HFFc6 (cell line): ENCODE data around the gene FOSL1. TPM values are rescaled to one million over a fixed set of nuclear protein-coding genes. Genes with fewer than 3 reads are reported as not detected.

Experiments
- DNase-seq: peaks from one replicate; pipeline ENCODE4 v3.0.0-alpha.2; 2018
- H3K27ac Mint-ChIP-seq: 2 replicates; pipeline ENCODE4 v1.8.0; 2020; ENCODE audit warnings: mild to moderate bottlenecking, mixed read lengths
- H3K27me3 Mint-ChIP-seq: 2 replicates; pipeline ENCODE4 v1.8.0; 2021; ENCODE audit warnings: mild to moderate bottlenecking, moderate library complexity, mixed read lengths; ENCODE audit not compliant: insufficient read depth
- H3K36me3 Mint-ChIP-seq: 2 replicates; pipeline ENCODE4 v1.8.0; 2021; ENCODE audit warnings: low read depth, mixed read lengths
- H3K4me1 Mint-ChIP-seq: 2 replicates; pipeline ENCODE4 v1.8.0; 2020; ENCODE audit warnings: low read depth, mixed read lengths
- H3K4me3 Mint-ChIP-seq: 2 replicates; pipeline ENCODE4 v1.8.0; 2020; ENCODE audit warnings: mild to moderate bottlenecking, moderate library complexity, mixed read lengths
- H3K9me3 Mint-ChIP-seq: 2 replicates; pipeline ENCODE4 v1.8.0; 2020; ENCODE audit warnings: mild to moderate bottlenecking, mixed read lengths
- CTCF ChIP-seq: fragments of 200-600 bp; sonication (generic); IDR thresholded peaks from 2 replicates; pipeline ENCODE4 v1.5.0; 2021; ENCODE audit warnings: antibody characterized with exemption, mild to moderate bottlenecking
- total RNA-seq, 6 experiments: library from RNA; stranded (reverse); fragmentation: NEBNext Ultra II Directional; extraction: Animal tissue kit (Norgen Biotek cat#: 25700); gene quantifications; 2 replicates in 1 of 6; 3 replicates in 5 of 6; pipeline ENCODE4 v1.2.3, GENCODE V29; 2021

The FOSL1 gene
- total RNA-seq, 6 experiments from 2014 or later: 134 to 275 (median 234) TPM

- no peak for TF ChIP-seq CTCF
- Mint-ChIP-seq H3K27ac (peak overlapping the region; percentile 86), H3K36me3 (peaks cover 49% of the 10 kb centered on the region), H3K4me3 (peak overlapping the region; percentile 98), H3K27me3 (peaks cover 24% of the 10 kb centered on the region), H3K4me1 (peaks cover 54% of the 10 kb centered on the region), H3K9me3 (peaks cover 4% of the 10 kb centered on the region; the same call in 1 of the 2 replicates)
- no peak for DNase-seq
Measured at GRCh38 chr11:65855927-65856363, 44.2 kb downstream of the FOSL1 start.

DNA sequence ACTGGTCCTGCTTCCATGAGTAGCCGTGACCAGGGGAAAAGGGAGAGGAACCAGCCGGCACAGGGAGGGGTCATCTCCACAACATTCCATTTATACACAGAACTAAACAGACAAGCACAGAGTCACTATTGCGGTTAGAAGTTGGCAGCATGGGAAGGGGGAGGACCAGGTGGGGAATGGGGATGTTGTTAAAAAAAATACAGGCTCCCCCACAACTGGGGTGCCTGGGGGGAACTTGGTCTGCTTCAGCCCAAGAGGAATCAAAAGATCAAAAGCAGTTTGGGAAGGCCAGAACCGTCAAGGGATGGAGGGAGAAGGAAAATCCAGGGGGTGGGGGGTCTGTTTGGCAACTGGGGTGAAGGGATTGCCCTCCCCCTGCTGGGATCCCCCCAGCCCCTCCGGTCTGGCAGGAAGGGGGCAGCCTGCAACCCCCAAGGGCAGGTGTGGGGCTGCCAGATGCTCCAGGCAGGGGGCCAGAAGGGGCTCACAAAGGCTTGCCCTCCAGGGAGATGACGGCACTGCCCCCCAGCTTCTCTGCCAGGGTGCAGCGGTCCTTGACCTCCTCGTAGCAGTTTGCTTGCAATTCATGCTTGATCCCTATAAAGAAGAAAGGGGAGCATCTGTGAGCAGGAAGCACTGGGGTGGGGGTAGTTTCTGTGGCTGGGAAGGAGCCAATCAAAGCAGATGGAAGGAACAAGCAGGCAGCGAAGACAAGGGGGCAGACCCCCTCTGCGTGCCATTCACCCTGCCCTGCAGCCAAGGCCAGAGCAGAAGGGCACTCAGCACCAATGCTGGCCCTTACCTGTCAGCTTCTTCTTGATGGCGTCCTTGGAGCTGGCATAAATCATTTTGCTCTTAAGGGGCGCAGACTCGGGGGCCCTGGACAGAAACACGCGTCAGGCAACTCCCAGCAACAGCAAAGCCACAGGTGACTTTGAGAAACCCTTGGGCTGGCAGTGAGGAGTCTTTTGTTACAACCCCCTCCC is 45.0 kb downstream of the FOSL1 start:
- peaks cover 24% of the 10 kb centered on the region for H3K27me3 Mint-ChIP-seq
- H3K4me3 Mint-ChIP-seq: peak overlapping the region; percentile 98
- H3K9me3 Mint-ChIP-seq: peaks cover 4% of the 10 kb centered on the region; the same call in 1 of the 2 replicates
- H3K4me1 Mint-ChIP-seq: peaks cover 52% of the 10 kb centered on the region
- TF ChIP-seq CTCF: no peak
- H3K36me3 Mint-ChIP-seq: peaks cover 49% of the 10 kb centered on the region
- no peak for DNase-seq
- H3K27ac Mint-ChIP-seq: peak overlapping the region; percentile 86

DNA sequence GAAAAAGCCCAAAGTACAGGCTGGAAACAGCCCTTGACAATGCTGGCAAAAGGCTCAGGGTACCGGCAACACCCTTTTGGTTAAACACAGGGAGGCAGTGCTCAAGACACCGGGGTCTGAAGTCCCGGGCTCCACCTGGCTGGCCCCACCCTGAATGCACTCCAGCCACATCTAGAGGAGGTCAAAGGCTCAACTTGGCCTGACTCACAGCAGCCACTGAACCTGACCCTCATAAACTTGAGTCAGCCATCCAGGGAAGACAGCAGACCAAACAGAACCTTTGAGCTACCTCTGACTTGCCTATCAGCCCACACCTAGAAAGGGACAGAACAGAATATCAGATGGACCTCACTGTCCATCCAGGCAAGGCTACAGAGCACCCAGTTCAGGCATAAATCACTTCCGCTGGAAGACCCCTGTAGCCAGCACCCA is 46.0 kb downstream of the FOSL1 start:
- Mint-ChIP-seq H3K27ac (peak overlapping the region; percentile 70), H3K36me3 (peaks cover 49% of the 10 kb centered on the region), H3K27me3 (peaks cover 23% of the 10 kb centered on the region), H3K4me1 (peaks cover 45% of the 10 kb centered on the region), H3K9me3 (peaks cover 4% of the 10 kb centered on the region; the same call in 1 of the 2 replicates), H3K4me3 (peak overlapping the region; percentile 72)
- no peak for DNase-seq
- no peak for TF ChIP-seq CTCF

DNA sequence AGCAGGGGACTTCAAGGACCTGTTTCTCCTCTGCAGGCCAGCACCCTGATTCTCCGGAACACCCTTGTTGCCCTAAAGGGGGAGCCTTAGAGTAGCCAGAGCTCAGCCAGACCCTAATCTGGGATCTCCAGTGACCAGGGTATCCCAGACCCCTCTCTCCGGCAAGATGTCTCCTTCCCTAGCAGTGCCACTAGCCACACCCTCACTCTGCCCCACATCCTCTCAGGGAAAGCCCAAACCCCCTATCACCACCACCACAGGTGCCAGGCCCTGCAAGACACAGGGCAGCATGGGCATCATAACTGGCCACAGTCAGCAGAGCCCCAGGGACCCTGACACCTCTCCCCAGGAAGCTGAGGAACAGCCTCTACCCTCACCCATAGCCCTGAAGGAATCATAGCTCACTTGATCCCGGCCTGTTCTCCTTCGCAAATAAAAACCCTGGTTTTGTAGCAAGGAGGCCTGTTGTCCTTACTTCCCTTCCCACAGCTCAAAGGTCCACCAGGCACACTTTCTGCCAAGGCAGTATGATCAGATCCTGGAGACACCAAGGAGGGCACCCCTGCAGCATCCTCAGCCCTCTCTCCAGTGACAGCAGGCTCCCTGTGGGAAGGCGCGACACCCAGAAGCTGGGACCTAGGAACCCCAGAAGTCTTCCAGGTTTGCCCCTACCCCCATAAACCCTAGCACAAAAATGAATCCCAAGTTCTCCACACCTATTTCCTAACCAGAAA is 46.8 kb downstream of the FOSL1 start:
- peaks cover 4% of the 10 kb centered on the region; the same call in 1 of the 2 replicates for H3K9me3 Mint-ChIP-seq
- peak; percentile 26; the same call in 1 of the 2 replicates for TF ChIP-seq CTCF
- H3K27me3 Mint-ChIP-seq: peaks cover 26% of the 10 kb centered on the region
- peaks cover 39% of the 10 kb centered on the region for H3K4me1 Mint-ChIP-seq
- no peak for DNase-seq
- peaks cover 49% of the 10 kb centered on the region for H3K36me3 Mint-ChIP-seq
- peak overlapping the region; percentile 70 for H3K27ac Mint-ChIP-seq
- peak overlapping the region; percentile 72 for H3K4me3 Mint-ChIP-seq

DNA sequence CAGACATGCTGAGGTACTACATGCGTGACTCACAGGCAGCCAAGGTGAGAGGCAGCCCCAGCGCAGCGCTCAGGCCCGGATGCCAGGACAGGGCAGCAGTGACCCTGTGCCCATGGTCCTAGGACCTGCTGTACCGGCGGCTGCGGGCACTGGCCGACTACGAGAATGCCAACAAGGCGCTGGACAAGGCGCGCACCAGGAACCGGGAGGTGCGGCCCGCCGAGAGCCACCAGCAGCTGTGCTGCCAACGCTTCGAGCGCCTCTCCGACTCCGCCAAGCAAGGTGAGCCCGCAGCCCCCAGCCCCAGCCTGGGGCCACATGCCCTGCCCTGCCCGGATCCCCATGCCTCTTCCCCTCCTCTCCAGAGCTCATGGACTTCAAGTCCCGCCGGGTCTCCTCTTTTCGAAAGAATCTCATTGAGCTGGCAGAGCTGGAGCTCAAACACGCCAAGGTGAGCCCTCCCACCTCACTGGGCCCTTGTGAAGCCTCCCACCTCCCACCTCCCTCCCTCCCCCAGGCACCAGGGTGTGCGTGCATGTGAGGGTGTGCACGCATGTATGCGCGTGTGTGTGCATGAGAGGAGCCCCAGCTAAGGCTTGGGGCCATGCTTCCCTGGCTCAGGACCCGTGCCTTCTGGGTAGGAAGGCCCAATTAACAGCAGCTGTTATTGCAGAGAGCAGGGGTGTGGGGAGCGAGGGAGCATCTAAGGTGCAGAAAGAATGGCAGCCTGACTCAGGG is 47.5 kb downstream of the FOSL1 start:
- TF ChIP-seq CTCF: no peak
- no peak for DNase-seq
- H3K36me3 Mint-ChIP-seq: peaks cover 49% of the 10 kb centered on the region
- peaks cover 4% of the 10 kb centered on the region; the same call in 1 of the 2 replicates for H3K9me3 Mint-ChIP-seq
- peaks cover 22% of the 10 kb centered on the region for H3K27me3 Mint-ChIP-seq
- no peak overlapping the region for H3K4me3 Mint-ChIP-seq
- peaks cover 36% of the 10 kb centered on the region for H3K4me1 Mint-ChIP-seq
- H3K27ac Mint-ChIP-seq: no peak overlapping the region
